SK-N-SH (cell line): Measurements from ENCODE around the gene SMIM3. TPM values are rescaled to one million over a fixed set of nuclear protein-coding genes. Genes with fewer than 3 reads are reported as not detected.

Source experiments
- CTCF ChIA-PET: fragments of 300-600, 350-600 bp; formaldehyde crosslinking; extraction: SDS; loops from one replicate; lab custom pipeline; 2021; lab: Yijun Ruan, JAX
- POLR2A ChIA-PET: fragments of 350-600 bp; sonication (Branson Sonifier 250); formaldehyde crosslinking; extraction: SDS; loops from one replicate; lab custom pipeline; 2020; ENCODE audit warnings: antibody characterized with exemption, inconsistent platforms; lab: Yijun Ruan, JAX
- DNase-seq: peaks from one replicate; pipeline ENCODE4 v3.0.0; 2012
- H2AFZ ChIP-seq: fragments of 200-600 bp; sonication (generic); 2 replicates; pipeline ENCODE4 v1.8.1; 2016; ENCODE audit warnings: antibody characterized with exemption, mild to moderate bottlenecking, low read depth
- H3F3A ChIP-seq: fragments of 200-600 bp; sonication (generic); replicated peaks from 2 replicates; pipeline ENCODE3; 2016; ENCODE audit warnings: antibody characterized with exemption, mild to moderate bottlenecking; ENCODE audit not compliant: insufficient read depth
- H3K27ac ChIP-seq, 2 experiments: fragments of 200-500 bp in 1 of 2; fragments of 200-600 bp in 1 of 2; sonication (Bioruptor generic) in 1 of 2; sonication (generic), shearing (Covaris generic) in 1 of 2; 2 replicates each; pipeline versions ENCODE4 v1.5.1 to v1.6.1; 2014 to 2016; ENCODE audit warnings: low read depth in 2 of 2, inconsistent platforms in 1 of 2, low read length in 1 of 2, mild to moderate bottlenecking in 1 of 2, mixed read lengths in 1 of 2
- H3K27me3 ChIP-seq: fragments of 200-600 bp; sonication (generic), shearing (Covaris generic); 2 replicates; pipeline ENCODE4 v1.6.1; 2016; ENCODE audit warnings: mixed run types; ENCODE audit not compliant: insufficient read depth
- H3K36me3 ChIP-seq, 2 experiments: fragments of 200-500 bp in 1 of 2; fragments of 200-600 bp in 1 of 2; sonication (Bioruptor generic) in 1 of 2; sonication (generic) in 1 of 2; replicated peaks in 1 of 2; 2 replicates each; pipeline versions ENCODE3 to v1.5.1; 2014 to 2016; ENCODE audit warnings: low read length in 1 of 2, mild to moderate bottlenecking in 1 of 2; ENCODE audit not compliant: insufficient read depth in 2 of 2, control insufficient read depth in 1 of 2
- H3K4me1 ChIP-seq, 2 experiments: fragments of 200-500 bp in 1 of 2; fragments of 200-600 bp in 1 of 2; sonication (Bioruptor generic) in 1 of 2; sonication (generic), shearing (Covaris generic) in 1 of 2; 2 replicates each; pipeline versions ENCODE4 v1.5.1 to v1.6.1; 2014 to 2016; ENCODE audit warnings: low read depth in 1 of 2, low read length in 1 of 2, mixed run types in 1 of 2; ENCODE audit not compliant: insufficient read depth in 2 of 2, control insufficient read depth in 1 of 2
- H3K4me2 ChIP-seq: fragments of 200-600 bp; sonication (generic), shearing (Covaris generic); 2 replicates; pipeline ENCODE4 v1.6.1; 2017; ENCODE audit warnings: mixed run types
- H3K4me3 ChIP-seq, 2 experiments: fragments of 200-500 bp in 1 of 2; fragments of 200-600 bp in 1 of 2; sonication (Bioruptor generic) in 1 of 2; sonication (generic), shearing (Covaris generic) in 1 of 2; 2 replicates each; pipeline versions ENCODE4 v1.5.1 to v1.8.1; 2014 to 2016; ENCODE audit warnings: low read depth in 2 of 2, inconsistent platforms in 1 of 2, low read length in 1 of 2, mild to moderate bottlenecking in 1 of 2, mixed read lengths in 1 of 2, moderate library complexity in 1 of 2
- H3K79me2 ChIP-seq: fragments of 200-600 bp; sonication (generic); 2 replicates; pipeline ENCODE4 v1.8.1; 2017; ENCODE audit warnings: mild to moderate bottlenecking; ENCODE audit not compliant: insufficient read depth
- H3K9ac ChIP-seq: fragments of 200-600 bp; sonication (generic); 2 replicates; pipeline ENCODE4 v1.6.1; 2017; ENCODE audit warnings: mixed run types
- H3K9me2 ChIP-seq: fragments of 200-600 bp; sonication (generic); 2 replicates; pipeline ENCODE4 v1.6.1; 2017; ENCODE audit warnings: mixed run types
- H3K9me3 ChIP-seq: fragments of 200-600 bp; sonication (generic); 2 replicates; pipeline ENCODE4 v1.6.1; 2017; ENCODE audit warnings: mixed run types, mild to moderate bottlenecking, moderate library complexity
- H4K20me1 ChIP-seq: fragments of 200-600 bp; sonication (generic); 2 replicates; pipeline ENCODE4 v1.6.1; 2017; ENCODE audit warnings: mild to moderate bottlenecking, mixed run types; ENCODE audit not compliant: insufficient read depth
- ELF1 ChIP-seq: IDR thresholded peaks from 2 replicates; pipeline ENCODE4 v1.4.0; 2012
- EP300 ChIP-seq, 2 experiments: IDR thresholded peaks; 2 replicates each; pipeline versions ENCODE4 v1.4.0 to v1.6.1; 2012; ENCODE audit warnings: borderline replicate concordance in 1 of 2, low read depth in 1 of 2, low read length in 1 of 2
- FOSL2 ChIP-seq: IDR thresholded peaks from 2 replicates; pipeline ENCODE4 v1.4.0; 2012; ENCODE audit warnings: low read depth, mild to moderate bottlenecking, moderate library complexity, borderline replicate concordance
- FOXJ3 ChIP-seq: sonication (generic); formaldehyde crosslinking; IDR thresholded peaks from 2 replicates; pipeline ENCODE4 v1.5.1; 2020; ENCODE audit warnings: mild to moderate bottlenecking, missing genetic modification reagents
- FOXM1 ChIP-seq: IDR thresholded peaks from 2 replicates; pipeline ENCODE4 v1.4.0; 2012; ENCODE audit warnings: low read depth, mild to moderate bottlenecking
- GABPA ChIP-seq: IDR thresholded peaks from 2 replicates; pipeline ENCODE4 v1.4.0; 2012; ENCODE audit warnings: low read depth, mild to moderate bottlenecking
- GATA2 ChIP-seq: sonication (generic); formaldehyde crosslinking; IDR thresholded peaks from 2 replicates; pipeline ENCODE4 v1.5.0; 2020; ENCODE audit warnings: mild to moderate bottlenecking, missing genetic modification reagents
- JUND ChIP-seq: IDR thresholded peaks from 2 replicates; pipeline ENCODE4 v1.4.0; 2012
- MXI1 ChIP-seq: IDR thresholded peaks from 2 replicates; pipeline ENCODE4 v1.6.1; 2012; ENCODE audit warnings: mild to moderate bottlenecking, low read depth, low read length, improper control_type of control experiment
- NFIC ChIP-seq: IDR thresholded peaks from 2 replicates; pipeline ENCODE4 v1.4.0; 2012; ENCODE audit warnings: borderline replicate concordance
- NRF1 ChIP-seq: IDR thresholded peaks from 2 replicates; pipeline ENCODE4 v1.6.1; 2012; ENCODE audit warnings: low read depth, mild to moderate bottlenecking, low read length
- POLR2AphosphoS5 ChIP-seq: IDR thresholded peaks from 2 replicates; pipeline ENCODE4 v1.6.1; 2012; ENCODE audit warnings: low read depth, low read length
- RCOR1 ChIP-seq: fragments of 150-350 bp; IDR thresholded peaks from 2 replicates; pipeline ENCODE4 v1.6.1; 2017; ENCODE audit warnings: antibody characterized with exemption, low read length
- RFX5 ChIP-seq: IDR thresholded peaks from 2 replicates; pipeline ENCODE4 v1.6.1; 2012; ENCODE audit warnings: mild to moderate bottlenecking, improper control_type of control experiment, low read length
- RXRA ChIP-seq: IDR thresholded peaks from 2 replicates; pipeline ENCODE4 v1.4.0; 2012; ENCODE audit warnings: low read depth, mild to moderate bottlenecking, borderline replicate concordance
- SIN3A ChIP-seq: IDR thresholded peaks from 2 replicates; pipeline ENCODE4 v1.6.1; 2012; ENCODE audit warnings: low read depth, mild to moderate bottlenecking, low read length, moderate library complexity, borderline replicate concordance
- SMC3 ChIP-seq: IDR thresholded peaks from 2 replicates; pipeline ENCODE4 v1.6.1; 2012; ENCODE audit warnings: low read depth, low read length, improper control_type of control experiment
- TCF12 ChIP-seq: IDR thresholded peaks from 2 replicates; pipeline ENCODE4 v1.4.0; 2012
- WGBS: methylation state at CpG from one replicate; pipeline ENCODE4 v1.1.6; 2017; ENCODE audit warnings: low lambda C conversion rate; 5-methylcytosine and 5-hydroxymethylcytosine counted together
- polyA plus RNA-seq, 3 experiments: library from polyadenylated mRNA; depleted of rRNA; stranded (reverse); fragments of >200 nt; gene quantifications; 2 replicates each; pipeline ENCODE4 v1.2.3, GENCODE V29; 2012
- TF ChIP-seq, protein P1 (sequence below): IDR thresholded peaks from 2 replicates; pipeline ENCODE4 v1.6.1; 2012; ENCODE audit warnings: mild to moderate bottlenecking, low read depth, low read length, moderate library complexity
- TF ChIP-seq, protein P2 (sequence below): fragments of 150-350 bp; IDR thresholded peaks from 2 replicates; pipeline ENCODE4 v1.6.1; 2017; ENCODE audit warnings: antibody characterized with exemption, low read length, low read depth, borderline replicate concordance
- TF ChIP-seq, protein P3 (sequence below): IDR thresholded peaks from 2 replicates; pipeline ENCODE4; 2012
- TF ChIP-seq, protein P4 (sequence below): IDR thresholded peaks from 2 replicates; pipeline ENCODE4 v1.4.0; 2012; ENCODE audit warnings: low read depth, borderline replicate concordance

SMIM3 gene
- polyA plus RNA-seq, 1 of the 3 experiments (the other 2 are of a cell fraction) = 39.9 TPM

DNA sequence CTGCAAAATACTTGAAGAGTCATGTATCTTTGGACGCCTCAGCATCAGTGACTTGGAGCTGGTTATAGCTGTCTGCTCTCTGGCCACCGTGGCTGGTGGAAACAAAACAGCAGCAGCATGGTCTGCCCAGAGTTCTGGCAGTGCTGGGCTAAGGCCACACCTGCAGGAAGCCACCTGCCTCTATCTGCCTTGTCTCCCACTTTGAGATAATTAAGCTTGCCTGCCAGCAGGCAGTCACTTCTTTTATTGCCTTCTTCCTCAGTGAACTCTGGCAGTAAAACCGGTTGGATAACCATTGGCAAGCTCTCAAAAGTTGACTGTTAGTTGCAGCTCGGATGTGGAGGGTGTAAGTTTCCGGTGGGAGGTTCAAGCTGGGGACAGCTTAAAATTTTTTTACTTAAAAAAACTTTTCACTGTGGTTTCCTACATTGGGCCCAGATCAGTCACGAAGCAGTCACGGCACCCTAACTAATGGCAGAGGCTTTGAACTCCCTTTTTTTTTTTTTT is 4.9 kb downstream of the SMIM3 start:
- Histone ChIP-seq H3K9me3 (no peaks in the 10 kb centered on the region; the same call in 1 of the 2 replicates), H3K9me2 (no peaks in the 10 kb centered on the region), H3K79me2 (peaks cover 80% of the 10 kb centered on the region), H4K20me1 (no peaks in the 10 kb centered on the region), H3K4me3 (no peak overlapping the region; a peak in 1 of 4 replicates), H3K27ac (peak overlapping the region; percentile 67 to 85), H3K4me1 (peaks cover 8 to 59% of the 10 kb centered on the region in 2 experiments; a peak in 3 of 4 replicates), H3K9ac (0 out of 2 replicates have a peak overlapping the region, but pooled peaks have one; percentile 45), H3K27me3 (no peaks in the 10 kb centered on the region), H3F3A (peaks cover 42% of the 10 kb centered on the region), H2AFZ (no peak overlapping the region), H3K4me2 (peak overlapping the region; percentile 86), H3K36me3 (peaks cover 0 to 12% of the 10 kb centered on the region in 2 experiments)
- no peak for DNase-seq
- TF ChIP-seq POLR2AphosphoS5 (peak; percentile 48; the same call in 1 of the 2 replicates), SIN3A (no peak), FOXJ3 (CRISPR knock-in tag) (no peak), ELF1 (no peak), RXRA (peak; percentile 63; the same call in 1 of the 2 replicates), GATA2 (CRISPR knock-in tag) (no peak), TCF12 (peak; percentile 67), SMC3 (no peak), NFIC (peak; percentile 82), FOXM1 (no peak), MXI1 (no peak), RFX5 (no peak), NRF1 (no peak), GABPA (peak; percentile 36; the same call in 1 of the 2 replicates), JUND (no peak; the same call in 1 of the 2 replicates), FOSL2 (no peak), EP300 (IDR thresholded peaks at IDR 0.05; ENCODE audit: borderline replicate concordance in 1 of 2, low read depth in 1 of 2, low read length in 1 of 2) (peak; percentile 12 to 58; a peak in 2 of 4 replicates), RCOR1 (no peak)
- TF ChIP-seq, protein P1, sequence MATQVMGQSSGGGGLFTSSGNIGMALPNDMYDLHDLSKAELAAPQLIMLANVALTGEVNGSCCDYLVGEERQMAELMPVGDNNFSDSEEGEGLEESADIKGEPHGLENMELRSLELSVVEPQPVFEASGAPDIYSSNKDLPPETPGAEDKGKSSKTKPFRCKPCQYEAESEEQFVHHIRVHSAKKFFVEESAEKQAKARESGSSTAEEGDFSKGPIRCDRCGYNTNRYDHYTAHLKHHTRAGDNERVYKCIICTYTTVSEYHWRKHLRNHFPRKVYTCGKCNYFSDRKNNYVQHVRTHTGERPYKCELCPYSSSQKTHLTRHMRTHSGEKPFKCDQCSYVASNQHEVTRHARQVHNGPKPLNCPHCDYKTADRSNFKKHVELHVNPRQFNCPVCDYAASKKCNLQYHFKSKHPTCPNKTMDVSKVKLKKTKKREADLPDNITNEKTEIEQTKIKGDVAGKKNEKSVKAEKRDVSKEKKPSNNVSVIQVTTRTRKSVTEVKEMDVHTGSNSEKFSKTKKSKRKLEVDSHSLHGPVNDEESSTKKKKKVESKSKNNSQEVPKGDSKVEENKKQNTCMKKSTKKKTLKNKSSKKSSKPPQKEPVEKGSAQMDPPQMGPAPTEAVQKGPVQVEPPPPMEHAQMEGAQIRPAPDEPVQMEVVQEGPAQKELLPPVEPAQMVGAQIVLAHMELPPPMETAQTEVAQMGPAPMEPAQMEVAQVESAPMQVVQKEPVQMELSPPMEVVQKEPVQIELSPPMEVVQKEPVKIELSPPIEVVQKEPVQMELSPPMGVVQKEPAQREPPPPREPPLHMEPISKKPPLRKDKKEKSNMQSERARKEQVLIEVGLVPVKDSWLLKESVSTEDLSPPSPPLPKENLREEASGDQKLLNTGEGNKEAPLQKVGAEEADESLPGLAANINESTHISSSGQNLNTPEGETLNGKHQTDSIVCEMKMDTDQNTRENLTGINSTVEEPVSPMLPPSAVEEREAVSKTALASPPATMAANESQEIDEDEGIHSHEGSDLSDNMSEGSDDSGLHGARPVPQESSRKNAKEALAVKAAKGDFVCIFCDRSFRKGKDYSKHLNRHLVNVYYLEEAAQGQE = no peak
- TF ChIP-seq, protein P2, sequence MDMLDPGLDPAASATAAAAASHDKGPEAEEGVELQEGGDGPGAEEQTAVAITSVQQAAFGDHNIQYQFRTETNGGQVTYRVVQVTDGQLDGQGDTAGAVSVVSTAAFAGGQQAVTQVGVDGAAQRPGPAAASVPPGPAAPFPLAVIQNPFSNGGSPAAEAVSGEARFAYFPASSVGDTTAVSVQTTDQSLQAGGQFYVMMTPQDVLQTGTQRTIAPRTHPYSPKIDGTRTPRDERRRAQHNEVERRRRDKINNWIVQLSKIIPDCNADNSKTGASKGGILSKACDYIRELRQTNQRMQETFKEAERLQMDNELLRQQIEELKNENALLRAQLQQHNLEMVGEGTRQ = no peak
- TF ChIP-seq, protein P3, sequence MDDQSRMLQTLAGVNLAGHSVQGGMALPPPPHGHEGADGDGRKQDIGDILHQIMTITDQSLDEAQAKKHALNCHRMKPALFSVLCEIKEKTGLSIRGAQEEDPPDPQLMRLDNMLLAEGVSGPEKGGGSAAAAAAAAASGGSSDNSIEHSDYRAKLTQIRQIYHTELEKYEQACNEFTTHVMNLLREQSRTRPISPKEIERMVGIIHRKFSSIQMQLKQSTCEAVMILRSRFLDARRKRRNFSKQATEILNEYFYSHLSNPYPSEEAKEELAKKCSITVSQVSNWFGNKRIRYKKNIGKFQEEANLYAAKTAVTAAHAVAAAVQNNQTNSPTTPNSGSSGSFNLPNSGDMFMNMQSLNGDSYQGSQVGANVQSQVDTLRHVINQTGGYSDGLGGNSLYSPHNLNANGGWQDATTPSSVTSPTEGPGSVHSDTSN = peak; percentile 56; the same call in 1 of the 2 replicates
- TF ChIP-seq, protein P4, sequence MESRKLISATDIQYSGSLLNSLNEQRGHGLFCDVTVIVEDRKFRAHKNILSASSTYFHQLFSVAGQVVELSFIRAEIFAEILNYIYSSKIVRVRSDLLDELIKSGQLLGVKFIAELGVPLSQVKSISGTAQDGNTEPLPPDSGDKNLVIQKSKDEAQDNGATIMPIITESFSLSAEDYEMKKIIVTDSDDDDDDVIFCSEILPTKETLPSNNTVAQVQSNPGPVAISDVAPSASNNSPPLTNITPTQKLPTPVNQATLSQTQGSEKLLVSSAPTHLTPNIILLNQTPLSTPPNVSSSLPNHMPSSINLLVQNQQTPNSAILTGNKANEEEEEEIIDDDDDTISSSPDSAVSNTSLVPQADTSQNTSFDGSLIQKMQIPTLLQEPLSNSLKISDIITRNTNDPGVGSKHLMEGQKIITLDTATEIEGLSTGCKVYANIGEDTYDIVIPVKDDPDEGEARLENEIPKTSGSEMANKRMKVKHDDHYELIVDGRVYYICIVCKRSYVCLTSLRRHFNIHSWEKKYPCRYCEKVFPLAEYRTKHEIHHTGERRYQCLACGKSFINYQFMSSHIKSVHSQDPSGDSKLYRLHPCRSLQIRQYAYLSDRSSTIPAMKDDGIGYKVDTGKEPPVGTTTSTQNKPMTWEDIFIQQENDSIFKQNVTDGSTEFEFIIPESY = no peak
- WGBS = 43% methylated on average over 7 of the region's 7 CpGs
- ChIA-PET CTCF (interaction anchor here (0.8 to 2.8 kb wide), 4 partner anchors 63 to 223 kb away, joined by 3 to 10 read pairs (median 4); partner anchors contain the start of gene RBM22), POLR2A (no interaction called here)
